HEK293T (cell line): Measurements from ENCODE around the gene CD244.

Experiments
- CTCF ChIA-PET: fragments of 350-600 bp; formaldehyde crosslinking; extraction: SDS; loops from one replicate; lab custom pipeline; 2021; ENCODE audit warnings: antibody characterized with exemption, inconsistent platforms; lab: Yijun Ruan, JAX
- POLR2A ChIA-PET: fragments of 350-600 bp; formaldehyde crosslinking; extraction: SDS; loops from one replicate; lab custom pipeline; 2020; ENCODE audit warnings: antibody characterized with exemption, inconsistent platforms; lab: Yijun Ruan, JAX
- DNase-seq: peaks from one replicate; pipeline ENCODE4 v3.0.0; 2012; ENCODE audit warnings: mixed read lengths; ENCODE audit errors: extremely low spot score
- ARNT ChIP-seq: fragments of 450-650 bp; IDR thresholded peaks from 2 replicates; pipeline ENCODE4 v1.6.1; 2017; ENCODE audit warnings: mild to moderate bottlenecking
- BHLHE40 ChIP-seq: fragments of 450-650 bp; IDR thresholded peaks from 2 replicates; pipeline ENCODE4 v1.6.1; 2016; ENCODE audit warnings: mild to moderate bottlenecking, moderate library complexity, borderline replicate concordance
- CTBP1 ChIP-seq: fragments of 450-650 bp; IDR thresholded peaks from 2 replicates; pipeline ENCODE4 v1.6.1; 2016; ENCODE audit warnings: borderline replicate concordance
- ELF4 ChIP-seq: fragments of 450-650 bp; IDR thresholded peaks from 2 replicates; pipeline ENCODE4 v1.6.1; 2017; ENCODE audit warnings: antibody characterized with exemption
- FOXA1 ChIP-seq: fragments of 450-650 bp; IDR thresholded peaks from 2 replicates; pipeline ENCODE4 v1.6.1; 2016; ENCODE audit warnings: mild to moderate bottlenecking
- FOXK2 ChIP-seq: fragments of 450-650 bp; IDR thresholded peaks from 2 replicates; pipeline ENCODE4 v1.6.1; 2016; ENCODE audit warnings: mild to moderate bottlenecking
- FOXM1 ChIP-seq: fragments of 450-650 bp; IDR thresholded peaks from 2 replicates; pipeline ENCODE4 v1.6.1; 2017; ENCODE audit warnings: mild to moderate bottlenecking, borderline replicate concordance
- HDGF ChIP-seq: fragments of 450-650 bp; IDR thresholded peaks from 2 replicates; pipeline ENCODE4 v1.6.1; 2017; ENCODE audit warnings: antibody characterized with exemption, borderline replicate concordance
- L3MBTL2 ChIP-seq: fragments of 450-650 bp; conservative IDR thresholded peaks from 2 replicates; pipeline ENCODE4 v1.6.1; 2016; ENCODE audit warnings: mild to moderate bottlenecking
- LEF1 ChIP-seq: fragments of 450-650 bp; IDR thresholded peaks from 2 replicates; pipeline ENCODE4 v1.6.1; 2017; ENCODE audit warnings: mild to moderate bottlenecking, borderline replicate concordance
- NFRKB ChIP-seq: fragments of 450-650 bp; IDR thresholded peaks from 2 replicates; pipeline ENCODE4 v1.6.1; 2016; ENCODE audit warnings: mild to moderate bottlenecking, moderate library complexity
- SP1 ChIP-seq: fragments of 450-650 bp; IDR thresholded peaks from 2 replicates; pipeline ENCODE4 v1.6.1; 2017
- SUZ12 ChIP-seq: fragments of 450-650 bp; IDR thresholded peaks from 2 replicates; pipeline ENCODE4 v1.6.1; 2016; ENCODE audit warnings: mild to moderate bottlenecking
- TARDBP ChIP-seq: fragments of 450-650 bp; IDR thresholded peaks from 2 replicates; pipeline ENCODE4 v1.6.1; 2016
- ZNF384 ChIP-seq: fragments of 450-650 bp; IDR thresholded peaks from 2 replicates; pipeline ENCODE4 v1.6.1; 2016
- TF ChIP-seq, protein P1 (sequence below): fragments of 450-650 bp; IDR thresholded peaks from 2 replicates; pipeline ENCODE4 v1.6.1; 2016

CD244 gene

DNA sequence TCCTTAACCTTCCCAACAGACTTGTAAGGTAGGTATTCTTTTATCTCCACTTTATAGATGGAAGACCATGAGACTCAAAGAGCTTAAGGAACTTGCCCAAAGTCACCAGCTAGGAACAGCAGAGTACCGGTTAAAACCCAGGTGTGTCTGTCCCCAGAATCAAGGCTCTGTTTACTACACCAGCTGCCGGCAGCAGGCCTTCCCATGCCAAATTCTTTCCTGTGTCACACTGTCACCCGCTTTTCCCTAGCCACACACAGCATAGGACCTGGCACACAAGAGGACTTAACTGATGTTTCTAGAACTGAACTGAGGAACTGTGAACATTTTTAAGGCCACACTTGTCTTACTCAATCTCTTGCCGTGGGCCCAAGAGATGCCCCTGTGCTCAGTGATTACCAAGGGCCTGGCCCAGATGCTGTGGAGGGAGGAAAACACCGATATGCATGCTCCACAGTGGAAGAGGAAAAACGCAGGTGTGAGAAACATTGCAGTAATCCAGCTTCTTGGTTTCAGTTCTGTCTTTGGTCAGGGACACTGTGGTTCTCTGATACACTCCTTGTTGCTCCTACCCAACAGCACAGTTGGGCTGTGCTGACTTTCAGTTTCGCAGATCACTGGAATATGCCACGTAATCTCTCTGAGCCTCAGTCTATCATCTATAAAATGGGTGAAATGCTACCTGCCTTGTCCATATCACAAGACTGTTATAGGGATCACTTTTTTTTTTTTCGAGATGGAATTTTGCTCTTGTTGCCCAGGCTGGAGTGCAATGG lies 80.6 kb downstream of the CD244 start:
- DNase-seq: no peak
- ChIA-PET POLR2A (no interaction called here), CTCF (interaction anchor here (1.5 kb wide), 1 partner anchor 50 kb away, joined by 5 read pairs; no protein-coding TSS in a partner anchor)
- no peak for TF ChIP-seq ARNT
- no peak for TF ChIP-seq FOXK2
- no peak for TF ChIP-seq BHLHE40
- no peak for TF ChIP-seq SP1
- no peak for TF ChIP-seq ZNF384
- no peak for TF ChIP-seq HDGF
- no peak for TF ChIP-seq NFRKB
- no peak for TF ChIP-seq FOXM1
- TF ChIP-seq TARDBP: no peak
- TF ChIP-seq, protein P1, sequence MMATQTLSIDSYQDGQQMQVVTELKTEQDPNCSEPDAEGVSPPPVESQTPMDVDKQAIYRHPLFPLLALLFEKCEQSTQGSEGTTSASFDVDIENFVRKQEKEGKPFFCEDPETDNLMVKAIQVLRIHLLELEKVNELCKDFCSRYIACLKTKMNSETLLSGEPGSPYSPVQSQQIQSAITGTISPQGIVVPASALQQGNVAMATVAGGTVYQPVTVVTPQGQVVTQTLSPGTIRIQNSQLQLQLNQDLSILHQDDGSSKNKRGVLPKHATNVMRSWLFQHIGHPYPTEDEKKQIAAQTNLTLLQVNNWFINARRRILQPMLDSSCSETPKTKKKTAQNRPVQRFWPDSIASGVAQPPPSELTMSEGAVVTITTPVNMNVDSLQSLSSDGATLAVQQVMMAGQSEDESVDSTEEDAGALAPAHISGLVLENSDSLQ: no peak
- no peak for TF ChIP-seq L3MBTL2
- no peak for TF ChIP-seq ELF4

DNA sequence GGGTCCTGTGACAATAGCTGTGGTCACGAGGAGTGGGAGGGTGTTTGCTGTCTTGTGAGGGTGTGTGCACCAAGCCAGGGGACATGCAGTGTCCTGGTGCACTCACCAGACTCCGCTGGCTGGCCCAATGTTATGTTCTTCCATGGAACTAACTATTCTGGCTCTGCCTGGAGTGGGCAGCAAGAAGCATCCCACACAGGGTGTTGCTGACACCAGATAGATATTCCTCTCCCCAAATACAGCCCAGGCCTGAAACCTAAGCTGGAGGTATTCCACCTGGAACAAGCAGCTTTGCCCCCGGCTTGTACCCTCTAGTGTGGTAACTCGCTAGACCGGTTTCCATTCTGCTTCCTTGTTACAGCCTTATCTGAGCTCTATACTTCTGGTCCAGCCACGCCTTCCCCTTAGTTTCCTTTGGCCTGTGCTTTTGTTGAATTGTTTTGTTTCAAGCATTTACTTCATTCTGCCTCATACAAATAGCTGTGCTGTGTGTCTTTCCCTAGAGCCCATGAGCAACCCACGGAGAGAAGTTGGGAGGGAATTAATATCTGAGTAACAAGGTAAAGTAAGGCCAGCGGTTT lies 81.4 kb downstream of the CD244 start:
- ChIA-PET CTCF (interaction anchor here (0.7 to 1.5 kb wide), 2 partner anchors 43 to 51 kb away, joined by 3 to 5 read pairs; no protein-coding TSS in a partner anchor), POLR2A (no interaction called here)
- no peak for DNase-seq
- no peak for TF ChIP-seq FOXK2

DNA sequence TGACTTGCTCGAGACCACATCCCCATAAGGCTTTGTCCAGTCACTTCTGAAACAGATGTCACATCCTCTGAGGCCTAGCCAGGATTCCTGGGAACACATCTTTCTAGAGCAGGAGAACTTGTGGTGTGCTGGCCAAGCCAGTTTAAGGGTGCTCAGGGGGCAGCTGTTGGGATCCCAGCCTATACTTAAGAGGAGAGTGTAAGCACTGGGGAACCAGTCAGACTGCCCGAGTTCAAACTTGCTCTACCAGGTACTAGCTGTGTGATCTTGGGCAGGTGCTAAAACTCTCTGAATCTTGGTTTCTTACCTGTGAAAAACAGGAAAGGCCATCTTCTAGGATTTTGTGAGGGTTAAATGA lies 82.3 kb downstream of the CD244 start:
- POLR2A ChIA-PET: no interaction called here
- CTCF ChIA-PET: interaction anchor here (0.7 to 1.5 kb wide), 5 partner anchors 44 to 171 kb away, joined by 3 to 7 read pairs (median 3); no protein-coding TSS in a partner anchor
- no peak for DNase-seq
- TF ChIP-seq L3MBTL2 (no peak), ELF4 (no peak), FOXK2 (no peak), CTBP1 (no peak), FOXA1 (no peak), LEF1 (no peak), SUZ12 (no peak), TARDBP (no peak), SP1 (no peak), ARNT (no peak), BHLHE40 (no peak)
- TF ChIP-seq, protein P1: no peak
